ENCODE data around the gene ANP32E.

Gene ANP32E

DNA sequence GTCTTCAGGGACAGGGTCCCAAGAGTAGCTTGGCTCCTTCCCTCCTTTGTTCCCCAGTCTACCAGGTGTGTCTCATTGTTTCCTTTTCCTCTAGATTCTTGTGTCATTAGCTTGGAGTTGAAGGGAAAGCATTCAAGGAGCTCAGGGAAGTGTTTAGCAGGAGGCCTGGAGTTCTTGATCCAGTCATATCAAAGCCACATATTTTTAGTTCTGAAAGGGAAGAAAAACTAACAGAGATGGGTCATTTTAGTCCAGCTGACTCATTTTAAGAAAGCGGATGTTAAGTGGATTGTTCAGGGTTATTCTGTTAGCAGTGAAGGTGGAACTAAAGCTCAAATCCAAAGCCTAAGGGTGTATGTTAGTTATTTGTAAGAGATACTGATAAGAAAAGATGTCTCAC is 37.4 kb upstream of the ANP32E start:
- Histone ChIP-seq H3K9ac (ENCODE audit: low read length) (no peak overlapping the region), H3K36me3 (ENCODE audit: low read length) (no peaks in the 10 kb centered on the region), H4K20me1 (ENCODE audit: low read depth, low read length) (no peaks in the 10 kb centered on the region), H3K9me3 (ENCODE audit: insufficient read depth, low read length) (no peaks in the 10 kb centered on the region), H3K9me2 (replicated peaks; ENCODE audit: insufficient read depth, low read length) (no peaks in the 10 kb centered on the region), H3K4me2 (ENCODE audit: low read depth, low read length, poor library complexity, severe bottlenecking) (no peak overlapping the region), H3K27ac (ENCODE audit: low read depth, low read length) (no peak overlapping the region), H2AFZ (ENCODE audit: low read depth, low read length, severe bottlenecking) (no peak overlapping the region), H3K27me3 (ENCODE audit: low read length) (no peaks in the 10 kb centered on the region), H3K79me2 (ENCODE audit: insufficient read depth, low read length) (peaks cover 4% of the 10 kb centered on the region), H3K4me3 (ENCODE audit: insufficient read depth, low read length, poor library complexity, severe bottlenecking) (no peak overlapping the region), H3F3A (ENCODE audit: insufficient read depth) (no peaks in the 10 kb centered on the region)
- TF ChIP-seq, protein P1, sequence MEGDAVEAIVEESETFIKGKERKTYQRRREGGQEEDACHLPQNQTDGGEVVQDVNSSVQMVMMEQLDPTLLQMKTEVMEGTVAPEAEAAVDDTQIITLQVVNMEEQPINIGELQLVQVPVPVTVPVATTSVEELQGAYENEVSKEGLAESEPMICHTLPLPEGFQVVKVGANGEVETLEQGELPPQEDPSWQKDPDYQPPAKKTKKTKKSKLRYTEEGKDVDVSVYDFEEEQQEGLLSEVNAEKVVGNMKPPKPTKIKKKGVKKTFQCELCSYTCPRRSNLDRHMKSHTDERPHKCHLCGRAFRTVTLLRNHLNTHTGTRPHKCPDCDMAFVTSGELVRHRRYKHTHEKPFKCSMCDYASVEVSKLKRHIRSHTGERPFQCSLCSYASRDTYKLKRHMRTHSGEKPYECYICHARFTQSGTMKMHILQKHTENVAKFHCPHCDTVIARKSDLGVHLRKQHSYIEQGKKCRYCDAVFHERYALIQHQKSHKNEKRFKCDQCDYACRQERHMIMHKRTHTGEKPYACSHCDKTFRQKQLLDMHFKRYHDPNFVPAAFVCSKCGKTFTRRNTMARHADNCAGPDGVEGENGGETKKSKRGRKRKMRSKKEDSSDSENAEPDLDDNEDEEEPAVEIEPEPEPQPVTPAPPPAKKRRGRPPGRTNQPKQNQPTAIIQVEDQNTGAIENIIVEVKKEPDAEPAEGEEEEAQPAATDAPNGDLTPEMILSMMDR (IDR thresholded peaks at IDR 0.05; ENCODE audit: insufficient read depth, low read length, poor library complexity, severe bottlenecking), result no peak
- no peak for TF ChIP-seq EZH2phosphoT487 (conservative IDR thresholded peaks at IDR 0.05; ENCODE audit: low read length)

DNA sequence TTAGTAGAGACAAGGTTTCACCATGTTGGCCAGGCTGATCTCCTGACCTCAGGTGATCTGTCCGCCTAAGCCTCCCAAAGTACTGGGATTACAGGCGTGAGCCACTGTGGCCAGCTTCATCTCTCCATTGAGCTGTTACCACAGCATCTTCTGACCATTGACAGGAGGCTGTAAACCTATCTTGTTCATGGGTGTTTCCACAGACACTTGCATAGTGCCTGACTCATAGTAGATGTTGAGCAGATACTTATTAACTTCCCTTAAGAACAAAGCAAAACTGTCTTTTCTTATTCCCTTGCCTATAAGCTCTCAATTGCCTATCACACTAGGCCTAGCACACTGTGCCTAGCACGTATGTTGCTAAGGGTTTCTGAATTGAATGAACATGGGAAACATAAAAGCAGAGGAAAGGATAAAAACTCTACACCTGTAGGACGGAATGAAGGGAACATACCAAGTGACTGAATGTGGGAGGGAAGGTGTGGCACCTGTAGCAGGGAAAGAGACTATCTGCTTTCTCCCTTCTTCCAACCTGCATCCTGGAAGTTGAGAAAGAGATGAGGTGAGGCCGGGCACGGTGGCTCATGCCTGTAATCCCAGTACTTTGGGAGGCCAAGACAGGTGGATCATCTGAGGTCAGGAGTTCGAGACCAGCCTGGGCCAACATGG is 35.5 kb upstream of the ANP32E start:
- Histone ChIP-seq H3K9me3 (ENCODE audit: insufficient read depth, low read length) (no peaks in the 10 kb centered on the region), H3K9ac (ENCODE audit: low read length) (no peak overlapping the region), H3K4me3 (ENCODE audit: insufficient read depth, low read length, poor library complexity, severe bottlenecking) (no peak overlapping the region), H2AFZ (ENCODE audit: low read depth, low read length, severe bottlenecking) (no peak overlapping the region), H3K9me2 (replicated peaks; ENCODE audit: insufficient read depth, low read length) (no peaks in the 10 kb centered on the region), H4K20me1 (ENCODE audit: low read depth, low read length) (no peaks in the 10 kb centered on the region), H3K27ac (ENCODE audit: low read depth, low read length) (no peak overlapping the region), H3K79me2 (ENCODE audit: insufficient read depth, low read length) (peaks cover 17% of the 10 kb centered on the region), H3F3A (ENCODE audit: insufficient read depth) (no peaks in the 10 kb centered on the region), H3K27me3 (ENCODE audit: low read length) (no peaks in the 10 kb centered on the region), H3K36me3 (ENCODE audit: low read length) (no peaks in the 10 kb centered on the region), H3K4me2 (ENCODE audit: low read depth, low read length, poor library complexity, severe bottlenecking) (no peak overlapping the region)
- TF ChIP-seq, protein P1 (IDR thresholded peaks at IDR 0.05; ENCODE audit: insufficient read depth, low read length, poor library complexity, severe bottlenecking), result no peak
- TF ChIP-seq EZH2phosphoT487 (conservative IDR thresholded peaks at IDR 0.05; ENCODE audit: low read length), result no peak

DNA sequence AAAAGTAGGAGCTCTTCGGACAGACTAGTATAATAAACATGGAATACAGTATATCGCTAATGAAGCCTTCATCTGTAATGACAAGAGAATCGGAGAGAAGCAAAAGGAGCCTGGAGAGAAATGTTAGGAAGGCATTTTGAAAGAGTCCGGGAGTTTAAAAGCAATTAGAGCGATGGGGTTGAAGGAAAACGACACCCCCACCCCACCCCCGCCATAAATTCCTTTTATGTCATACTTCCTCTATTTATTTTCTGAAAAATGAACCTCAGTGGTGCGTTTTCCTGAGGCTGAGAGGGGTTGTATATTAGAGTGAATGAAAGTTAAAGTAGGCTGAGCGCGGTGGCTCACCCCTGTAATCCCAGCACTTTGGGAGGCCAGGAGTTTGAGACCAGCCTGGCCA is 33.5 kb upstream of the ANP32E start:
- Histone ChIP-seq H3K9me3 (ENCODE audit: insufficient read depth, low read length) (no peaks in the 10 kb centered on the region), H2AFZ (ENCODE audit: low read depth, low read length, severe bottlenecking) (peak overlapping the region; percentile 95), H3K36me3 (ENCODE audit: low read length) (no peaks in the 10 kb centered on the region), H3K4me3 (ENCODE audit: insufficient read depth, low read length, poor library complexity, severe bottlenecking) (peak overlapping the region; percentile 94), H3K79me2 (ENCODE audit: insufficient read depth, low read length) (peaks cover 17% of the 10 kb centered on the region), H3F3A (ENCODE audit: insufficient read depth) (peaks cover 1% of the 10 kb centered on the region; the same call in 1 of the 2 replicates), H3K27me3 (ENCODE audit: low read length) (no peaks in the 10 kb centered on the region), H3K4me2 (ENCODE audit: low read depth, low read length, poor library complexity, severe bottlenecking) (peak overlapping the region; percentile 85), H3K9me2 (replicated peaks; ENCODE audit: insufficient read depth, low read length) (no peaks in the 10 kb centered on the region), H3K9ac (ENCODE audit: low read length) (peak overlapping the region; percentile 97), H4K20me1 (ENCODE audit: low read depth, low read length) (no peaks in the 10 kb centered on the region), H3K27ac (ENCODE audit: low read depth, low read length) (no peak overlapping the region)
- TF ChIP-seq EZH2phosphoT487 (conservative IDR thresholded peaks at IDR 0.05; ENCODE audit: low read length), result no peak
- TF ChIP-seq, protein P1 (IDR thresholded peaks at IDR 0.05; ENCODE audit: insufficient read depth, low read length, poor library complexity, severe bottlenecking), result no peak
